Gastrocnemius medialis (tissue), 4 donors: ENCODE data around the gene RYR2. TPM values are rescaled to one million over a fixed set of nuclear protein-coding genes. Genes with fewer than 3 reads are reported as not detected.

Source experiments
- ATAC-seq, 2 donors: fragments of 150-250 bp; one replicate each; pipeline ENCODE4 v1.9.1; 2016
- DNase-seq, 2 donors: peaks; one replicate each; pipeline ENCODE4 v3.0.0-alpha.2; 2019
- H3K27ac ChIP-seq, 4 donors: fragments of 200-600 bp; sonication (generic); 1 replicate in 1 of 4; 2 replicates in 3 of 4; pipeline ENCODE4 v1.5.1; 2016 to 2018; ENCODE audit warnings: mild to moderate bottlenecking in 2 of 4, moderate library complexity in 1 of 4
- H3K27me3 ChIP-seq, 3 donors: fragments of 200-600 bp; sonication (generic) in 2 of 3; 1 replicate in 1 of 3; 2 replicates in 2 of 3; pipeline versions ENCODE4 v1.5.1 to v1.6.0; 2016 to 2019; ENCODE audit warnings: mild to moderate bottlenecking in 1 of 3, moderate library complexity in 1 of 3
- H3K36me3 ChIP-seq, 2 donors: fragments of 200-600 bp; sonication (generic) in 1 of 2; one replicate each; pipeline ENCODE4 v1.5.1; 2017 to 2018
- H3K4me1 ChIP-seq, 2 donors: fragments of 200-600 bp; sonication (generic) in 1 of 2; one replicate each; pipeline ENCODE4 v1.5.1; 2016 to 2017; ENCODE audit warnings: mild to moderate bottlenecking in 2 of 2
- H3K4me3 ChIP-seq, 4 donors: fragments of 200-600 bp; sonication (generic) in 3 of 4; 1 replicate in 1 of 4; 2 replicates in 3 of 4; pipeline ENCODE4 v1.5.1; 2016 to 2019; ENCODE audit warnings: mild to moderate bottlenecking in 2 of 4
- H3K9me3 ChIP-seq, 3 donors: fragments of 200-600 bp; sonication (generic) in 2 of 3; 1 replicate in 1 of 3; 2 replicates in 2 of 3; pipeline ENCODE4 v1.5.1; 2016 to 2019
- POLR2A ChIP-seq, 2 donors: fragments of 450-650 bp; IDR thresholded peaks; one replicate each; pipeline ENCODE4 v1.6.1; 2017; ENCODE audit warnings: antibody characterized with exemption in 2 of 2, mild to moderate bottlenecking in 2 of 2, moderate library complexity in 2 of 2
- in situ Hi-C, 4 donors: fragments of 200-750 bp; cut with MboI; loops; one replicate each; pipeline versions ENCODE4 v1.15.0 to v1.8.0; 2017; ENCODE audit warnings: low sequenced_read_pairs in 4 of 4
- intact Hi-C: fragments of 100-400 bp; cut with DNase I; formaldehyde crosslinking; loops from one replicate; pipeline ENCODE4 v1.15.1; 2023; ENCODE audit warnings: low total_unique reads
- total RNA-seq, 4 donors: library from RNA; depleted of rRNA; stranded (reverse); fragments of >200 nt; gene quantifications; one replicate each; pipeline versions ENCODE4 v1.1.0 to v1.2.3, GENCODE V29; 2016
- TF ChIP-seq, protein P1 (sequence below), 5 experiments: fragments of 450-650 bp in 3 of 5; fragments of 200-600 bp in 2 of 5; sonication (generic) in 2 of 5; IDR thresholded peaks in 4 of 5; conservative IDR thresholded peaks in 1 of 5; 1 replicate in 4 of 5; 2 replicates in 1 of 5; pipeline ENCODE4 v1.5.1; 2016 to 2019; ENCODE audit warnings: antibody characterized with exemption in 5 of 5, mild to moderate bottlenecking in 3 of 5, moderate library complexity in 3 of 5

RYR2 gene
- total RNA-seq, 4 donors from 2014 or later: 0.04 to 0.16 (median 0.07) TPM

DNA sequence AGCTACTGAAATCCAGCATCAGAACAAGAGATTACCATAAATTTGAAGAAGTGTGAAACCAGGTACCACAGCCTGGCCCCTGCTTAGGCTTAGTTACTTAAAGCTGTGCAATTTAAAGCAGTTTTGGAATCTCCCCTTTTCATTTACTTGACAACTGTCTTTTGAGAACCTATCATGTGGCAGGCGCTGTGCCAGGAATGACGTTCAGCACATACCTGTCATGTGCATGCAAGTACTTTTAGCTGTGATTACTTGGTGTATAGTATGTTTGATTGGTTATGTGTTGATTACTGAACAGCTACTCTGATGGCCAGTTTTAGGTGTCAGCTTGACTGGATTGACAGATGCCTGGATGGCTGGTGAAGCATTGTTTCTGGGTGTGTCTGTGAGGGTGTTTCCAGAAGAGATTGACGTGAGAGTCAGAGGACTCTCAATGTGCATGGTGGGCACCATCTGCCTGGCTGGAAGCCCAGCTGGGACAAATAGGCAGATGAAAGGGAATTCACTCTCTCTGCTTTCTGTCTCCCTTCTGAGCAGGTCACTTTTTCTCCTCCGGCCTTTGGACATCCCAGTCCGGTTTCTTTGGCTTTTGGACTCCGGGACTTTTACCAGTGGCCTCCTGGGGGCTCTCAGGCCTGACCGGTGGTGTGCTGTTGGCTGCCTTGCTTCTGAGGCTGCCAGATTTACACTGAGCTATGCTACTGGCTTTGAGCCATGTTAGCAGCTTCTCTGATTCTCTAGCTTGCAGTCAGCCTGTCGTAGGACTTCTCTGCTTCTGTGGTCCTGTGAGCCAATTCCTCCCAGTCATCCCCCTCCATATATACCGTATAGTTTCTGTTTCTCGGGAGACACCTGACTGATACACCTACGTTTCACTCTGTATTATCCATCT, 178.0 kb downstream of the RYR2 start:
- H3K4me1 ChIP-seq: no peaks in the 10 kb centered on the region

DNA sequence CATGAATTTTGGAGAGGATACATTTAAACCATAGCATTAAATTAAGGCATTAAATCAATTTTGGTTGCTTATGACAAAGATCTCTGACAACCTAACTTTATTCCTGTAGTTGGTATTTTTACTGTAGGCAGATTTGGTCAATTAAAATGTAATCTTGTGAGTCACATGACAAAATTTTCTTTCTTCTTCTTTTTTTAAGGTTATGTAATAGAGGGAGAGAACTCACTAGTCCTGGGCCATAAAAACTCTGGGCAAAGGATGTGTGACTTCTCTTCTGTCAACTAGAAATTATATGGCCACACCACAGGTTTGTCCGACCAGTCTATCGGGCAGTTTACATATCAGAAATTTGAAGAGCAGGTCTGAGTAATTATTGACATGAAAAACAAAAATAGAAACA, 181.4 kb downstream of the RYR2 start:
- Histone ChIP-seq H3K27ac (no peak overlapping the region), H3K36me3 (no peaks in the 10 kb centered on the region), H3K4me3 (no peak overlapping the region), H3K4me1 (no peaks in the 10 kb centered on the region), H3K27me3 (no peaks in the 10 kb centered on the region), H3K9me3 (no peaks in the 10 kb centered on the region)
- ATAC-seq: no peak
- no peak for DNase-seq
- in situ Hi-C loops (no loop called here), intact Hi-C loops (no loop called here)
- TF ChIP-seq, protein P1, sequence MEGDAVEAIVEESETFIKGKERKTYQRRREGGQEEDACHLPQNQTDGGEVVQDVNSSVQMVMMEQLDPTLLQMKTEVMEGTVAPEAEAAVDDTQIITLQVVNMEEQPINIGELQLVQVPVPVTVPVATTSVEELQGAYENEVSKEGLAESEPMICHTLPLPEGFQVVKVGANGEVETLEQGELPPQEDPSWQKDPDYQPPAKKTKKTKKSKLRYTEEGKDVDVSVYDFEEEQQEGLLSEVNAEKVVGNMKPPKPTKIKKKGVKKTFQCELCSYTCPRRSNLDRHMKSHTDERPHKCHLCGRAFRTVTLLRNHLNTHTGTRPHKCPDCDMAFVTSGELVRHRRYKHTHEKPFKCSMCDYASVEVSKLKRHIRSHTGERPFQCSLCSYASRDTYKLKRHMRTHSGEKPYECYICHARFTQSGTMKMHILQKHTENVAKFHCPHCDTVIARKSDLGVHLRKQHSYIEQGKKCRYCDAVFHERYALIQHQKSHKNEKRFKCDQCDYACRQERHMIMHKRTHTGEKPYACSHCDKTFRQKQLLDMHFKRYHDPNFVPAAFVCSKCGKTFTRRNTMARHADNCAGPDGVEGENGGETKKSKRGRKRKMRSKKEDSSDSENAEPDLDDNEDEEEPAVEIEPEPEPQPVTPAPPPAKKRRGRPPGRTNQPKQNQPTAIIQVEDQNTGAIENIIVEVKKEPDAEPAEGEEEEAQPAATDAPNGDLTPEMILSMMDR (IDR thresholded peaks at IDR 0.05 in 4 of 5, conservative IDR thresholded peaks at IDR 0.05 in 1 of 5): no peak
- TF ChIP-seq POLR2A (IDR thresholded peaks at IDR 0.05): no peak

More for the DNA sequence above, 178.0 kb downstream of the RYR2 start:
- TF ChIP-seq, protein P1 (IDR thresholded peaks at IDR 0.05 in 4 of 5, conservative IDR thresholded peaks at IDR 0.05 in 1 of 5): no peak
- TF ChIP-seq POLR2A (IDR thresholded peaks at IDR 0.05): no peak
- intact Hi-C loops: no loop called here
- Histone ChIP-seq H3K27ac (no peak overlapping the region), H3K36me3 (no peaks in the 10 kb centered on the region), H3K9me3 (no peaks in the 10 kb centered on the region), H3K27me3 (no peaks in the 10 kb centered on the region), H3K4me3 (no peak overlapping the region)
- in situ Hi-C loops: no loop called here
- DNase-seq (no peak), ATAC-seq (no peak)

DNA sequence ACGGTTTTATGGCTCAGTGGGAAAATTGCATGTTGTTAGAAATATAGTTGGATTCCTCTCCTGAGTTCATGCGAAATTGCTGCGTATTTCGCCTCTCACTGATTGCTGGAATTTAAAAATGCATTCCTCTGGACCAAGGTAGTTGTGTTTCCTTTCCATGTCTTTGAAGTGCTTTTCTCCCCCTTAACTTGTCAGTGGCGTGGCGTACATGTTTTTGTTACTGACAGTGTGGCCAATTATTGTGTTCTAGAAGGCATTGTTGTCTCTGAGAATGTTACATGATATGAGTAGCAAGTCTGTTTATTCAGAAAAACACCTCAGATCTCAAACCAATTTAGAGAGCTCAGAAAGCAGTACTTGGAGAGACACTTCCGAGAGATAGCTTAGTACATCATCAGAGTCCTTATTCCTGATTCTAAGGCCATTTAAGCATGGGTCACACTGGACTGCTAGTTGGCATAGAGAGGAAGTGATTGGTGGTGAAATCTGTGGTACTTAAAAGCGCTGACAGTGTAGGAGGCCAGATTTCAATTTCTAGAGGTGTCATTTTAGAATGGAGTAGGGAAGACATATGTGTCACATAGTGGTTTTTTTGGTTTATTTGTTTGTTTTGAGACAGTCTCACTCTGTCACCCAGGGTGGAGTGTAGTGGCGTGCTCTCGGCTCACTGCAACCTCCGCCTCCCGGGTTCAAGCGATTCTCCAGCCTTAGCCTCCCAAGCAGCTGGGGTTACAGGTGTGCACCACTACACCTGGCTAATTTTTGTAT, 184.4 kb downstream of the RYR2 start:
- in situ Hi-C loops: no loop called here
- no peak overlapping the region for H3K27ac ChIP-seq

DNA sequence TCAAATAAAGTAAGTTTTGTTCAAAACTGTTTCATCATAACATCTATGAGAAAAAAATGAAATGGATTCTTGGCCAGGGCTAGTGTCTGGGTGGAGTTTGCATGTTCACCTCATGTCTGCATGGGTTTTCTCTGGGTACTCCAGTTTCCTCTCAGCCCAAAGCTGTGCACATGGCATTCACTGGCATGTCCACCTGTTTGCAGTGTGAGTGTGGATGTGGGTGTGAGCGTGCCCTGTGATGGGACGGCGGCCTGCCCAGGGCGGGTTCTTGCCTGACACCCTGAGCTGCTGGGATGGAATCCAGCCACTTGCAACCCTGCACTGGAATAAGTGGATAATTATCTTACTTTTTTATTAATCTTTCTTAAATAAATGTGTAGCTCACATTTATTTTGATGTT, 185.5 kb downstream of the RYR2 start:
- Histone ChIP-seq H3K27me3 (no peaks in the 10 kb centered on the region), H3K36me3 (no peaks in the 10 kb centered on the region), H3K4me1 (no peaks in the 10 kb centered on the region), H3K4me3 (no peak overlapping the region), H3K9me3 (no peaks in the 10 kb centered on the region), H3K27ac (no peak overlapping the region)
- DNase-seq: no peak
- no peak for ATAC-seq
- no peak for TF ChIP-seq POLR2A (IDR thresholded peaks at IDR 0.05)
- TF ChIP-seq, protein P1 (IDR thresholded peaks at IDR 0.05 in 4 of 5, conservative IDR thresholded peaks at IDR 0.05 in 1 of 5): no peak
- intact Hi-C loops (no loop called here), in situ Hi-C loops (no loop called here)

More for the DNA sequence above, 184.4 kb downstream of the RYR2 start:
- H3K9me3 ChIP-seq: no peaks in the 10 kb centered on the region
- intact Hi-C loops: no loop called here
- no peaks in the 10 kb centered on the region for H3K36me3 ChIP-seq
- DNase-seq: no peak
- H3K4me1 ChIP-seq: no peaks in the 10 kb centered on the region
- H3K27me3 ChIP-seq: no peaks in the 10 kb centered on the region
- no peak overlapping the region for H3K4me3 ChIP-seq
- no peak for ATAC-seq
- TF ChIP-seq, protein P1 (IDR thresholded peaks at IDR 0.05 in 4 of 5, conservative IDR thresholded peaks at IDR 0.05 in 1 of 5): no peak
- no peak for TF ChIP-seq POLR2A (IDR thresholded peaks at IDR 0.05)
